Esophagus muscularis mucosa (tissue), 4 donors: ENCODE results near the gene TMED4.

Experiments used
- CTCF ChIP-seq, 3 experiments: fragments of 200-600 bp in 2 of 3; fragments of 450-650 bp in 1 of 3; sonication (generic) in 2 of 3; IDR thresholded peaks; one replicate each; pipeline ENCODE4 v1.5.1; 2017 to 2019; ENCODE audit warnings: antibody characterized with exemption in 3 of 3, mild to moderate bottlenecking in 2 of 3, moderate library complexity in 1 of 3
- EP300 ChIP-seq: sonication (generic); formaldehyde crosslinking; IDR thresholded peaks from one replicate; pipeline ENCODE4 v1.6.1; 2017; ENCODE audit warnings: antibody characterized with exemption
- POLR2A ChIP-seq: fragments of 450-650 bp; IDR thresholded peaks from one replicate; pipeline ENCODE4 v1.6.1; 2017; ENCODE audit warnings: antibody characterized with exemption, moderate library complexity, mild to moderate bottlenecking, low read depth
- POLR2AphosphoS5 ChIP-seq, 2 donors: sonication (generic); formaldehyde crosslinking; IDR thresholded peaks; one replicate each; pipeline ENCODE4 v1.6.1; 2017; ENCODE audit warnings: antibody characterized with exemption in 2 of 2

GRCh38 chr7:44621750-44622103, 39.7 kb upstream of the TMED4 start:
- no peak for TF ChIP-seq CTCF (IDR thresholded peaks at IDR 0.05)
- no peak for TF ChIP-seq EP300
- TF ChIP-seq POLR2A, result no peak
- no peak for TF ChIP-seq POLR2AphosphoS5 (IDR thresholded peaks at IDR 0.05)
